CD4-positive, alpha-beta memory T cell (primary cell): ENCODE measurements around the gene OR5I1. TPM values are rescaled to one million over a fixed set of nuclear protein-coding genes. Genes with fewer than 3 reads are reported as not detected.

Source experiments
- polyA plus RNA-seq, 2 donors: library from polyadenylated mRNA; unstranded; fragments of 300-500 nt; fragmentation: Illumina TruSeq; gene quantifications; one replicate each; pipeline ENCODE4 v1.2.3, GENCODE V29; 2021
- total RNA-seq, 2 experiments: library from RNA; stranded (reverse); gene quantifications; one replicate each; pipeline ENCODE4 v1.2.3, GENCODE V29; 2021

OR5I1 gene
- total and polyA plus RNA-seq, 4 experiments from 2014 or later, result not detected

Other genes with a start within 250 kb of the OR5I1 start
- not detected for gene OR5D13, start 163.0 kb downstream of the OR5I1 start, total RNA-seq
- not detected for gene OR5D13, start 163.0 kb downstream of the OR5I1 start, polyA plus RNA-seq
- not detected for gene OR5D14, start 140.8 kb downstream of the OR5I1 start, total RNA-seq
- not detected for gene OR5D14, start 140.8 kb downstream of the OR5I1 start, polyA plus RNA-seq
- gene OR5L1, start 125.0 kb downstream of the OR5I1 start, total RNA-seq, result not detected
- not detected for gene OR5L1, start 125.0 kb downstream of the OR5I1 start, polyA plus RNA-seq
- gene OR5D18, start 116.8 kb downstream of the OR5I1 start, total RNA-seq, result not detected
- not detected for gene OR5D18, start 116.8 kb downstream of the OR5I1 start, polyA plus RNA-seq
- gene OR5L2, start 109.2 kb downstream of the OR5I1 start, total RNA-seq, result not detected
- gene OR5L2, start 109.2 kb downstream of the OR5I1 start, polyA plus RNA-seq, result not detected
- gene OR5D16, start 97.6 kb downstream of the OR5I1 start, total RNA-seq, result not detected
- gene OR5D16, start 97.6 kb downstream of the OR5I1 start, polyA plus RNA-seq, result not detected
- not detected for gene TRIM51, start 53.1 kb downstream of the OR5I1 start, total RNA-seq
- not detected for gene TRIM51, start 53.1 kb downstream of the OR5I1 start, polyA plus RNA-seq
- gene OR5W2, start 21.8 kb downstream of the OR5I1 start, total RNA-seq, result not detected
- not detected for gene OR5W2, start 21.8 kb downstream of the OR5I1 start, polyA plus RNA-seq
- not detected for gene OR10AG1, start 33.5 kb upstream of the OR5I1 start, total RNA-seq
- not detected for gene OR10AG1, start 33.5 kb upstream of the OR5I1 start, polyA plus RNA-seq
- not detected for gene OR5F1, start 58.2 kb upstream of the OR5I1 start, total RNA-seq
- not detected for gene OR5F1, start 58.2 kb upstream of the OR5I1 start, polyA plus RNA-seq
- not detected for gene OR5AS1, start 91.3 kb upstream of the OR5I1 start, total RNA-seq
- not detected for gene OR5AS1, start 91.3 kb upstream of the OR5I1 start, polyA plus RNA-seq
- not detected for gene OR8I2, start 156.9 kb upstream of the OR5I1 start, total RNA-seq
- gene OR8I2, start 156.9 kb upstream of the OR5I1 start, polyA plus RNA-seq, result not detected
- not detected for gene OR8H2, start 167.3 kb upstream of the OR5I1 start, total RNA-seq
- not detected for gene OR8H2, start 167.3 kb upstream of the OR5I1 start, polyA plus RNA-seq
- gene OR8H3, start 186.0 kb upstream of the OR5I1 start, total RNA-seq, result not detected
- gene OR8H3, start 186.0 kb upstream of the OR5I1 start, polyA plus RNA-seq, result not detected
- gene OR8J3, start 203.8 kb upstream of the OR5I1 start, total RNA-seq, result not detected
- not detected for gene OR8J3, start 203.8 kb upstream of the OR5I1 start, polyA plus RNA-seq
- gene OR8K5, start 223.9 kb upstream of the OR5I1 start, total RNA-seq, result not detected
- not detected for gene OR8K5, start 223.9 kb upstream of the OR5I1 start, polyA plus RNA-seq
- not detected for gene OR5J2, start 240.2 kb upstream of the OR5I1 start, total RNA-seq
- gene OR5J2, start 240.2 kb upstream of the OR5I1 start, polyA plus RNA-seq, result not detected